Keratinocyte (primary cell): Measurements from ENCODE around the gene SPATA16.

ENCODE experiments used
- CTCF ChIP-seq, 3 experiments: IDR thresholded peaks in 1 of 3; conservative IDR thresholded peaks in 1 of 3; optimal IDR thresholded peaks in 1 of 3; 2 replicates in 2 of 3; 3 replicates in 1 of 3; pipeline versions ENCODE3 to v1.5.1; 2011; ENCODE audit warnings: low read length in 3 of 3, mild to moderate bottlenecking in 3 of 3, moderate library complexity in 2 of 3, control low read depth in 1 of 3, inconsistent platforms in 1 of 3; ENCODE audit not compliant: insufficient read depth in 2 of 3; ENCODE audit errors: extremely low read depth in 1 of 3
- EZH2 ChIP-seq: IDR thresholded peaks from one replicate; pipeline ENCODE4 v1.6.1; 2012; ENCODE audit warnings: inconsistent platforms, mild to moderate bottlenecking, low read length, moderate library complexity

- TF ChIP-seq EZH2: no peak
- TF ChIP-seq CTCF (optimal IDR thresholded peaks at IDR 0.05 in 1 of 3, IDR thresholded peaks at IDR 0.05 in 1 of 3, conservative IDR thresholded peaks at IDR 0.05 in 1 of 3; ENCODE audit: extremely low read depth in 1 of 3, insufficient read depth in 2 of 3, low read length in 3 of 3): no peak
Measured at GRCh38 chr3:172876297-172876696, 264.7 kb downstream of the SPATA16 start.
